K562 (cell line): ENCODE measurements around the gene ENSA. TPM values are rescaled to one million over a fixed set of nuclear protein-coding genes. Genes with fewer than 3 reads are reported as not detected.

ENCODE experiments used
- polyA plus RNA-seq, 8 experiments: library from polyadenylated mRNA; depleted of rRNA in 4 of 8; stranded (reverse) in 5 of 8; unstranded in 3 of 8; fragments of >200 nt; fragmentation: Nextera tagmentation in 2 of 8; fragmentation: Illumina TruSeq in 1 of 8; extraction: Ambion mirVana in 2 of 8; extraction: Trizol in 1 of 8; gene quantifications; 2 replicates each; pipeline versions ENCODE4 v1.2.1 to v1.2.3, GENCODE V29; 2011 to 2014; ENCODE audit warnings: inconsistent platforms in 1 of 8, missing spikeins in 1 of 8
- small RNA-seq: library from RNA; depleted of rRNA; stranded (forward); fragments of <200 nt; gene quantifications from one replicate; pipeline ENCODE3, GENCODE V24; 2014
- total RNA-seq, 7 experiments: library from RNA; depleted of rRNA in 6 of 7; stranded (reverse); fragments of >200 nt in 6 of 7; fragmentation: Illumina TruSeq in 2 of 7; extraction: Trizol in 2 of 7; gene quantifications; 2 replicates each; pipeline versions ENCODE4 v1.2.1 to v1.2.3, GENCODE V29; 2011 to 2021; ENCODE audit warnings: low replicate concordance in 1 of 7

The ENSA gene
- total and polyA plus RNA-seq, 9 of the 15 experiments (the other 6 are each of a cell fraction or from before 2014, with no cell fraction given), result 68.1 to 605 (median 188) TPM

Small RNAs within 50 kb of the gene (small RNA-seq; reads per million reads assigned to genes)
- gene RF00015, result not detected
- gene RF00561, result not detected

Other genes with a start within 250 kb of the ENSA start
Only the 7 nearest of the 10 such genes appear.
- gene ECM1, start 121.5 kb downstream of the ENSA start, total RNA-seq (2014; rRNA removed), result 24.4 and 33.0 TPM in 2 replicates
- gene ECM1, start 121.5 kb downstream of the ENSA start, total RNA-seq (2014; rRNA removed; fragmentation: Illumina TruSeq; extraction: Trizol), result 10.7 and 11.3 TPM in 2 replicates
- gene ECM1, start 121.5 kb downstream of the ENSA start, total RNA-seq (2015; rRNA removed; fragmentation: Illumina TruSeq; extraction: Trizol), result 12.8 and 13.6 TPM in 2 replicates
- 30.1 and 39.3 TPM in 2 replicates for gene ECM1, start 121.5 kb downstream of the ENSA start, total RNA-seq (2021)
- 9.4 and 20.8 TPM in 2 replicates for gene ECM1, start 121.5 kb downstream of the ENSA start, polyA plus RNA-seq (2011; rRNA removed)
- gene ECM1, start 121.5 kb downstream of the ENSA start, polyA plus RNA-seq (2014; fragmentation: Illumina TruSeq; extraction: Trizol), result 52.2 and 59.5 TPM in 2 replicates
- gene ECM1, start 121.5 kb downstream of the ENSA start, polyA plus RNA-seq (2014; fragmentation: Nextera tagmentation; extraction: Ambion mirVana), result 1 to 10 TPM; 6.6 to 7.0 TPM
- gene ECM1, start 121.5 kb downstream of the ENSA start, polyA plus RNA-seq (2014; rRNA removed), result 16.3 and 23.9 TPM in 2 replicates
- 0.33 and 1.8 TPM in 2 replicates for gene FALEC, start 113.9 kb downstream of the ENSA start, total RNA-seq (2014; rRNA removed)
- 0.38 TPM in 1 of 2 replicates, not detected in the other for gene FALEC, start 113.9 kb downstream of the ENSA start, total RNA-seq (2014; rRNA removed; fragmentation: Illumina TruSeq; extraction: Trizol)
- 0.45 TPM in 1 of 2 replicates, not detected in the other for gene FALEC, start 113.9 kb downstream of the ENSA start, total RNA-seq (2015; rRNA removed; fragmentation: Illumina TruSeq; extraction: Trizol)
- 0.51 TPM in 1 of 2 replicates, not detected in the other for gene FALEC, start 113.9 kb downstream of the ENSA start, total RNA-seq (2021)
- gene FALEC, start 113.9 kb downstream of the ENSA start, polyA plus RNA-seq (2011; rRNA removed), result 0.15 and 0.53 TPM in 2 replicates
- gene FALEC, start 113.9 kb downstream of the ENSA start, polyA plus RNA-seq (2014; fragmentation: Illumina TruSeq; extraction: Trizol), result not detected in 2 replicates
- not detected for gene FALEC, start 113.9 kb downstream of the ENSA start, polyA plus RNA-seq (2014; fragmentation: Nextera tagmentation; extraction: Ambion mirVana)
- 0.56 and 0.73 TPM in 2 replicates for gene FALEC, start 113.9 kb downstream of the ENSA start, polyA plus RNA-seq (2014; rRNA removed)
- 35.6 and 43.6 TPM in 2 replicates for gene ADAMTSL4, start 80.2 kb downstream of the ENSA start, total RNA-seq (2014; rRNA removed)
- gene ADAMTSL4, start 80.2 kb downstream of the ENSA start, total RNA-seq (2014; rRNA removed; fragmentation: Illumina TruSeq; extraction: Trizol), result 18.8 and 20.3 TPM in 2 replicates
- gene ADAMTSL4, start 80.2 kb downstream of the ENSA start, total RNA-seq (2015; rRNA removed; fragmentation: Illumina TruSeq; extraction: Trizol), result 22.8 and 25.5 TPM in 2 replicates
- gene ADAMTSL4, start 80.2 kb downstream of the ENSA start, total RNA-seq (2021), result 163 and 212 TPM in 2 replicates
- 53.8 and 132 TPM in 2 replicates for gene ADAMTSL4, start 80.2 kb downstream of the ENSA start, polyA plus RNA-seq (2011; rRNA removed)
- gene ADAMTSL4, start 80.2 kb downstream of the ENSA start, polyA plus RNA-seq (2014; fragmentation: Illumina TruSeq; extraction: Trizol), result 116 and 156 TPM in 2 replicates
- 10 to 100 TPM; 12.7 to 14.8 TPM for gene ADAMTSL4, start 80.2 kb downstream of the ENSA start, polyA plus RNA-seq (2014; fragmentation: Nextera tagmentation; extraction: Ambion mirVana)
- 104 and 137 TPM in 2 replicates for gene ADAMTSL4, start 80.2 kb downstream of the ENSA start, polyA plus RNA-seq (2014; rRNA removed)
- 129 and 138 TPM in 2 replicates for gene MCL1, start 50.0 kb downstream of the ENSA start, total RNA-seq (2014; rRNA removed)
- 153 and 184 TPM in 2 replicates for gene MCL1, start 50.0 kb downstream of the ENSA start, total RNA-seq (2014; rRNA removed; fragmentation: Illumina TruSeq; extraction: Trizol)
- gene MCL1, start 50.0 kb downstream of the ENSA start, total RNA-seq (2015; rRNA removed; fragmentation: Illumina TruSeq; extraction: Trizol), result 109 and 120 TPM in 2 replicates
- 200 and 224 TPM in 2 replicates for gene MCL1, start 50.0 kb downstream of the ENSA start, total RNA-seq (2021)
- gene MCL1, start 50.0 kb downstream of the ENSA start, polyA plus RNA-seq (2011; rRNA removed), result 144 and 222 TPM in 2 replicates
- 147 and 158 TPM in 2 replicates for gene MCL1, start 50.0 kb downstream of the ENSA start, polyA plus RNA-seq (2014; fragmentation: Illumina TruSeq; extraction: Trizol)
- gene MCL1, start 50.0 kb downstream of the ENSA start, polyA plus RNA-seq (2014; fragmentation: Nextera tagmentation; extraction: Ambion mirVana), result 10 to 100 TPM; 27.1 to 31.0 TPM
- gene MCL1, start 50.0 kb downstream of the ENSA start, polyA plus RNA-seq (2014; rRNA removed), result 131 and 143 TPM in 2 replicates
- 8.1 and 8.8 TPM in 2 replicates for gene GOLPH3L, start 67.5 kb upstream of the ENSA start, total RNA-seq (2014; rRNA removed)
- gene GOLPH3L, start 67.5 kb upstream of the ENSA start, total RNA-seq (2014; rRNA removed; fragmentation: Illumina TruSeq; extraction: Trizol), result 25.3 and 30.3 TPM in 2 replicates
- gene GOLPH3L, start 67.5 kb upstream of the ENSA start, total RNA-seq (2015; rRNA removed; fragmentation: Illumina TruSeq; extraction: Trizol), result 19.4 and 21.2 TPM in 2 replicates
- gene GOLPH3L, start 67.5 kb upstream of the ENSA start, total RNA-seq (2021), result 21.3 and 21.4 TPM in 2 replicates
- 37.5 and 42.1 TPM in 2 replicates for gene GOLPH3L, start 67.5 kb upstream of the ENSA start, polyA plus RNA-seq (2011; rRNA removed)
- 26.8 and 29.7 TPM in 2 replicates for gene GOLPH3L, start 67.5 kb upstream of the ENSA start, polyA plus RNA-seq (2014; fragmentation: Illumina TruSeq; extraction: Trizol)
- 10 to 100 TPM; 16.8 to 21.9 TPM for gene GOLPH3L, start 67.5 kb upstream of the ENSA start, polyA plus RNA-seq (2014; fragmentation: Nextera tagmentation; extraction: Ambion mirVana)
- 18.6 and 21.6 TPM in 2 replicates for gene GOLPH3L, start 67.5 kb upstream of the ENSA start, polyA plus RNA-seq (2014; rRNA removed)
- not detected in 2 replicates for gene HORMAD1, start 91.3 kb upstream of the ENSA start, total RNA-seq (2014; rRNA removed)
- gene HORMAD1, start 91.3 kb upstream of the ENSA start, total RNA-seq (2014; rRNA removed; fragmentation: Illumina TruSeq; extraction: Trizol), result not detected in 2 replicates
- not detected in 2 replicates for gene HORMAD1, start 91.3 kb upstream of the ENSA start, total RNA-seq (2015; rRNA removed; fragmentation: Illumina TruSeq; extraction: Trizol)
- not detected in 2 replicates for gene HORMAD1, start 91.3 kb upstream of the ENSA start, total RNA-seq (2021)
- gene HORMAD1, start 91.3 kb upstream of the ENSA start, polyA plus RNA-seq (2011; rRNA removed), result not detected in 2 replicates
- gene HORMAD1, start 91.3 kb upstream of the ENSA start, polyA plus RNA-seq (2014; fragmentation: Illumina TruSeq; extraction: Trizol), result not detected in 2 replicates
- gene HORMAD1, start 91.3 kb upstream of the ENSA start, polyA plus RNA-seq (2014; fragmentation: Nextera tagmentation; extraction: Ambion mirVana), result not detected
- gene HORMAD1, start 91.3 kb upstream of the ENSA start, polyA plus RNA-seq (2014; rRNA removed), result not detected in 2 replicates
- 9.1 TPM in 2 replicates for gene CTSS, start 136.2 kb upstream of the ENSA start, total RNA-seq (2014; rRNA removed)
- 16.8 and 17.7 TPM in 2 replicates for gene CTSS, start 136.2 kb upstream of the ENSA start, total RNA-seq (2014; rRNA removed; fragmentation: Illumina TruSeq; extraction: Trizol)
- gene CTSS, start 136.2 kb upstream of the ENSA start, total RNA-seq (2015; rRNA removed; fragmentation: Illumina TruSeq; extraction: Trizol), result 24.9 and 25.8 TPM in 2 replicates
- 10.2 and 10.3 TPM in 2 replicates for gene CTSS, start 136.2 kb upstream of the ENSA start, total RNA-seq (2021)
- 12.5 and 31.4 TPM in 2 replicates for gene CTSS, start 136.2 kb upstream of the ENSA start, polyA plus RNA-seq (2011; rRNA removed)
- 9.0 and 11.2 TPM in 2 replicates for gene CTSS, start 136.2 kb upstream of the ENSA start, polyA plus RNA-seq (2014; fragmentation: Illumina TruSeq; extraction: Trizol)
- 10 to 100 TPM in 1 of 2 experiments, 1 to 10 TPM in 1; 8.6 to 11.6 TPM for gene CTSS, start 136.2 kb upstream of the ENSA start, polyA plus RNA-seq (2014; fragmentation: Nextera tagmentation; extraction: Ambion mirVana)
- 10.3 and 13.3 TPM in 2 replicates for gene CTSS, start 136.2 kb upstream of the ENSA start, polyA plus RNA-seq (2014; rRNA removed)